ENCODE data around the gene SLC7A14. TPM values are rescaled to one million over a fixed set of nuclear protein-coding genes. Genes with fewer than 3 reads are reported as not detected.
A peak's percentile ranks its signal among the peaks of the same experiment; 100 is the strongest.

Gene SLC7A14
- total RNA-seq, 1 donor from 2014 or later, result under 0.01 TPM

GRCh38 chr3:170536712-170537111, 49.2 kb downstream of the SLC7A14 start:
- Histone ChIP-seq H3K36me3 (ENCODE audit: control insufficient read depth, insufficient read depth, low read length) (no peaks in the 10 kb centered on the region), H3K4me3 (ENCODE audit: low read depth, low read length) (no peak overlapping the region), H3K27me3 (ENCODE audit: control insufficient read depth, insufficient read depth, low read length) (no peaks in the 10 kb centered on the region)
- DNase-seq (ENCODE audit: low read depth) (no peak), FAIRE-seq (no peak)
- TF ChIP-seq, protein P1, sequence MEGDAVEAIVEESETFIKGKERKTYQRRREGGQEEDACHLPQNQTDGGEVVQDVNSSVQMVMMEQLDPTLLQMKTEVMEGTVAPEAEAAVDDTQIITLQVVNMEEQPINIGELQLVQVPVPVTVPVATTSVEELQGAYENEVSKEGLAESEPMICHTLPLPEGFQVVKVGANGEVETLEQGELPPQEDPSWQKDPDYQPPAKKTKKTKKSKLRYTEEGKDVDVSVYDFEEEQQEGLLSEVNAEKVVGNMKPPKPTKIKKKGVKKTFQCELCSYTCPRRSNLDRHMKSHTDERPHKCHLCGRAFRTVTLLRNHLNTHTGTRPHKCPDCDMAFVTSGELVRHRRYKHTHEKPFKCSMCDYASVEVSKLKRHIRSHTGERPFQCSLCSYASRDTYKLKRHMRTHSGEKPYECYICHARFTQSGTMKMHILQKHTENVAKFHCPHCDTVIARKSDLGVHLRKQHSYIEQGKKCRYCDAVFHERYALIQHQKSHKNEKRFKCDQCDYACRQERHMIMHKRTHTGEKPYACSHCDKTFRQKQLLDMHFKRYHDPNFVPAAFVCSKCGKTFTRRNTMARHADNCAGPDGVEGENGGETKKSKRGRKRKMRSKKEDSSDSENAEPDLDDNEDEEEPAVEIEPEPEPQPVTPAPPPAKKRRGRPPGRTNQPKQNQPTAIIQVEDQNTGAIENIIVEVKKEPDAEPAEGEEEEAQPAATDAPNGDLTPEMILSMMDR (IDR thresholded peaks at IDR 0.05; ENCODE audit: insufficient read depth, low read length, severe bottlenecking), result no peak

DNA sequence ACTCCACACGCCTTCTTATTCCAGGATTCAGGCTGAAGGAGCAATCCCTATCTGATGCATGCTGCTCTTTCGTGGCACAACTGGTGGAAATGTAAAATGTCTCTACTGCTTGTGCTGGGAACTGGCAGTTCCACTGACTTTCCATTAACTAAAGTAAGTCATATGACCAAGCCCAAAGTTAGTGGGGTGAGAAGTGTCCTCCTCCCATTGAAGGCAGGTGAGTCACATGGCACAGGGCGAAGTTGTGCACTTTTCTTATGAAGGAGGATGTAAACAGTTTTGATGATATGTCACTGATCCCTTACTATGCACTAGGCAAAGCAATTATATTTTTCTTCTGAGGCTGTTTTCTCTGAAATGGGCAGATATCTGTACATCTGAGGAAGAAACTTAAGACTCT, 51.6 kb downstream of the SLC7A14 start:
- Histone ChIP-seq H3K27me3 (ENCODE audit: control insufficient read depth, insufficient read depth, low read length) (no peaks in the 10 kb centered on the region), H3K36me3 (ENCODE audit: control insufficient read depth, insufficient read depth, low read length) (no peaks in the 10 kb centered on the region), H3K4me3 (ENCODE audit: low read depth, low read length) (no peak overlapping the region)
- TF ChIP-seq, protein P1 (IDR thresholded peaks at IDR 0.05; ENCODE audit: insufficient read depth, low read length, severe bottlenecking), result no peak
- no peak for FAIRE-seq
- DNase-seq (ENCODE audit: low read depth), result peak; percentile 37

DNA sequence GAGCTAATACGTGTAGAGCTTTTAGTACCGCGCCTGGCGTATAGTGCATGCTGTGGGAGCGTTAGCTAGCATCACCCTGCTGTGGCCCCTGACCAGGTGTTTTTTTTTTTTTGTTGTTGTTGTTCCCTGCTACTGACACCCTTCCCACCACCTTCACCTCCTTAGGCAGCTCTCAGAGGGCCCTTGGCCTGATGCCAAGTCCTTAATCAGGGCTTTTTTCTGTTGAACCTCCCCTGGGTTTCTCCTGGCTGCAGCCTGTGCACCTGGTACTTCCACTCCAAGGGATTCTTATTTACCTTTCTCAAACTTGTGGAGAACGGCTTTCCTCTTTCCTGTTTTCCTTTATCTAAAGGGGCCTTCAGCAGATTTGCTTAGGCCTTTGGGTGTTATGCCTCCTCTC, 53.3 kb downstream of the SLC7A14 start:
- DNase-seq (ENCODE audit: low read depth) (no peak), FAIRE-seq (no peak)
- Histone ChIP-seq H3K36me3 (ENCODE audit: control insufficient read depth, insufficient read depth, low read length) (no peaks in the 10 kb centered on the region), H3K4me3 (ENCODE audit: low read depth, low read length) (no peak overlapping the region), H3K27me3 (ENCODE audit: control insufficient read depth, insufficient read depth, low read length) (no peaks in the 10 kb centered on the region)
- TF ChIP-seq, protein P1 (IDR thresholded peaks at IDR 0.05; ENCODE audit: insufficient read depth, low read length, severe bottlenecking), result no peak

GRCh38 chr3:170531657-170532335, 54.1 kb downstream of the SLC7A14 start:
- DNase-seq (ENCODE audit: low read depth) (no peak), FAIRE-seq (no peak)
- Histone ChIP-seq H3K4me3 (ENCODE audit: low read depth, low read length) (no peak overlapping the region), H3K36me3 (ENCODE audit: control insufficient read depth, insufficient read depth, low read length) (no peaks in the 10 kb centered on the region), H3K27me3 (ENCODE audit: control insufficient read depth, insufficient read depth, low read length) (no peaks in the 10 kb centered on the region)
- TF ChIP-seq, protein P1 (IDR thresholded peaks at IDR 0.05; ENCODE audit: insufficient read depth, low read length, severe bottlenecking), result no peak

GRCh38 chr3:170531054-170531453, 54.8 kb downstream of the SLC7A14 start:
- FAIRE-seq (no peak), DNase-seq (ENCODE audit: low read depth) (no peak)
- H3K36me3 ChIP-seq (ENCODE audit: control insufficient read depth, insufficient read depth, low read length), result no peaks in the 10 kb centered on the region
- TF ChIP-seq, protein P1 (IDR thresholded peaks at IDR 0.05; ENCODE audit: insufficient read depth, low read length, severe bottlenecking), result no peak
- H3K27me3 ChIP-seq (ENCODE audit: control insufficient read depth, insufficient read depth, low read length), result no peaks in the 10 kb centered on the region
- no peak overlapping the region for H3K4me3 ChIP-seq (ENCODE audit: low read depth, low read length)

DNA sequence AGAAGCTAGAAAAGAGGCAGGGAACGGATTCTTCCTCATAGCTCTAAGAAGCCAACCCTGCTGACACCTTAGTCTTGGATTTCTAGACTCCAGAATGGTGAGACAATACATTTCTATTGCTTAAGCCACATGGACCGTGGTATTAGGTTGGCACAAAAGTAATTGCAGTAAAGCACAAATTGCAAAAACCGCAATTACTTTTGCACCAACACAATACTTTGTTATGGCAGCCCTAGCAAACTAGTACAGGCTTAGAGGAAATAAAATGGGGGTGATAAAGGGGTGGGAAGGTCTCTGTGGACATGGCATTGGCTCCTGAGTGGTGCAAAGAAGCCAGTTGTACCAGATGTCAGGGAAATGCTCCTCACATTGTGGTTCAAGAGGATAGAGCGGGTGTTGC, 56.0 kb downstream of the SLC7A14 start:
- TF ChIP-seq, protein P1 (IDR thresholded peaks at IDR 0.05; ENCODE audit: insufficient read depth, low read length, severe bottlenecking), result no peak
- DNase-seq (ENCODE audit: low read depth) (no peak), FAIRE-seq (no peak)
- Histone ChIP-seq H3K36me3 (ENCODE audit: control insufficient read depth, insufficient read depth, low read length) (no peaks in the 10 kb centered on the region), H3K4me3 (ENCODE audit: low read depth, low read length) (no peak overlapping the region), H3K27me3 (ENCODE audit: control insufficient read depth, insufficient read depth, low read length) (no peaks in the 10 kb centered on the region)
